Spleen (tissue), 11 donors: ENCODE measurements around the gene ANKRD35. TPM values are rescaled to one million over a fixed set of nuclear protein-coding genes. Genes with fewer than 3 reads are reported as not detected.

Experiments used
- DNase-seq: peaks from one replicate; pipeline ENCODE4 v3.0.0-alpha.2; 2020
- H3K27ac ChIP-seq, 8 donors: fragments of 200-600 bp; sonication (generic) in 7 of 8; 1 replicate in 4 of 8; 2 replicates in 4 of 8; pipeline versions ENCODE4 v1.5.0 to v1.8.0; 2016 to 2021; ENCODE audit warnings: inconsistent platforms in 4 of 8, mild to moderate bottlenecking in 4 of 8, moderate library complexity in 1 of 8
- H3K27me3 ChIP-seq, 7 donors: fragments of 200-600 bp; sonication (generic) in 6 of 7; replicated peaks in 1 of 7; 1 replicate in 4 of 7; 2 replicates in 3 of 7; pipeline versions ENCODE4 v1.5.0 to v1.8.0; 2016 to 2021; ENCODE audit warnings: inconsistent platforms in 3 of 7, mild to moderate bottlenecking in 1 of 7
- H3K36me3 ChIP-seq, 6 donors: fragments of 200-600 bp; sonication (generic) in 5 of 6; 1 replicate in 4 of 6; 2 replicates in 2 of 6; pipeline versions ENCODE4 v1.5.0 to v1.8.0; 2016 to 2021; ENCODE audit warnings: inconsistent platforms in 2 of 6
- H3K4me1 ChIP-seq, 6 donors: fragments of 200-600 bp; sonication (generic) in 5 of 6; 1 replicate in 3 of 6; 2 replicates in 3 of 6; pipeline versions ENCODE4 v1.5.0 to v1.8.0; 2016 to 2021; ENCODE audit warnings: inconsistent platforms in 3 of 6
- H3K4me3 ChIP-seq, 8 donors: fragments of 200-600 bp; sonication (generic) in 7 of 8; 1 replicate in 4 of 8; 2 replicates in 4 of 8; pipeline versions ENCODE4 v1.5.0 to v1.8.0; 2016 to 2021; ENCODE audit warnings: inconsistent platforms in 4 of 8, mild to moderate bottlenecking in 4 of 8, moderate library complexity in 2 of 8
- H3K9me3 ChIP-seq, 8 donors: fragments of 200-600 bp; sonication (generic) in 7 of 8; 1 replicate in 4 of 8; 2 replicates in 4 of 8; pipeline versions ENCODE4 v1.5.0 to v1.8.0; 2016 to 2021; ENCODE audit warnings: inconsistent platforms in 4 of 8
- POLR2A ChIP-seq, 3 donors: fragments of 450-650 bp; IDR thresholded peaks; one replicate each; pipeline ENCODE4 v1.5.1; 2017; ENCODE audit warnings: antibody characterized with exemption in 3 of 3, mild to moderate bottlenecking in 1 of 3
- POLR2AphosphoS5 ChIP-seq, 3 donors: sonication (generic); formaldehyde crosslinking; IDR thresholded peaks; one replicate each; pipeline ENCODE4 v1.5.1; 2017; ENCODE audit warnings: antibody characterized with exemption in 3 of 3
- WGBS, 5 donors: extraction: QIAGEN DNeasy Blood & Tissue Kit in 3 of 5; methylation state at CpG; one replicate each; pipeline versions ENCODE4 v1.1.5 to v1.1.7; 2013 to 2018; 5-methylcytosine and 5-hydroxymethylcytosine counted together
- intact Hi-C: fragments of 100-400 bp; cut with DNase I; formaldehyde crosslinking; loops from one replicate; pipeline ENCODE4 v1.15.0; 2023; ENCODE audit warnings: low total_unique reads
- polyA plus RNA-seq, 3 donors: library from polyadenylated mRNA; stranded (reverse); fragments of 200-250 nt; gene quantifications; one replicate each; pipeline ENCODE4 v1.2.1, GENCODE V29; 2013
- total RNA-seq, 7 donors: library from RNA; depleted of rRNA in 3 of 7; stranded (reverse); fragments of >200 nt in 3 of 7; fragmentation: NEBNext Ultra II Directional in 4 of 7; extraction: Animal tissue kit (Norgen Biotek cat#: 25700) in 4 of 7; gene quantifications; one replicate each; pipeline versions ENCODE4 v1.1.0 to v1.2.1, GENCODE V29; 2016 to 2021
- TF ChIP-seq, protein P1 (sequence below), 11 experiments: fragments of 200-600 bp in 7 of 11; fragments of 450-650 bp in 4 of 11; sonication (generic) in 4 of 11; IDR thresholded peaks in 8 of 11; conservative IDR thresholded peaks in 3 of 11; 1 replicate in 7 of 11; 2 replicates in 4 of 11; pipeline versions ENCODE4 v1.4.0 to v1.8.0; 2016 to 2021; ENCODE audit warnings: antibody characterized with exemption in 11 of 11, inconsistent platforms in 4 of 11, mild to moderate bottlenecking in 1 of 11
- donor health status: healthy with polysubstance abuse.
- donor health status: DM: no; HTN: no; CAD: no; lungs with moderate emphysema.
- donor health status: DM: no; HTN: no; CAD: no.
- donor health status: Bipolar disorder and iron deficiency.
- donor health status: healthy.
- donor health status: DM: no; HTN: no; CAD: no.
- donor health status: DM: yes; HTN: yes; CAD: no.

The ANKRD35 gene
- total and polyA plus RNA-seq, 10 donors = 0.26 to 1.3 (median 0.49) TPM

DNA sequence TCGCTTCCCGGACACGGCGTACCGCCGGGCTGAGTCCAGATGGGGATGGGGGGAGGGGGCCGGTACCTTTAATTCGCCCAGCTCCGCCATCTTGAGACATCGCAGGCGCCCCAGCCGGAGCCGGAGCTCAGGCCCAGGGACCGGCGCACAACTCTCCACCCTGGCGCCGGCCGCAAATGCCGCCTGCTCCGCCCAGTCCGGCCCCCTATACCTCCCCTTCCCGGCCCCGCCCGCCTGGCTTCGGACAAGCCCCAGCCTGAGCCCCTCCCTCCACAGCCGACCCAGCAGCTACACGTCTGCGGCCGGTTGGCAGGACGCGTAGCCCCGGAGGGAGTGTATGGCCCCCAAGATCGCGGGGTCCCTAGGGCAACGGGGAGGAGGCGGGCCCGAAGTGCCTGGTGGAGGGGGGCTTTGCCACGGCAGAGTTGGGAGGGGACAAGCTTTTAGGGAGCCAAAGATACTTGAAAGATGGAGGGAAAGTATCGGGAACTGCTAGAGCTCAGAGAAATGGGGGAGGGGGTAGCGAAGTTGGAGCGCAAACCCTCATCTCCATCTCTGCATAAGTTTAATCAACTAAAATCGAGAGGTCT lies 26.7 kb downstream of the ANKRD35 start, which contains the start of gene PIAS3:
Gene PIAS3 (minus strand): TSS at position 181 of the 590 bp plus-strand sequence. CDS start 91 bp downstream, at position 90.
- TF ChIP-seq POLR2A (IDR thresholded peaks at IDR 0.05) (peak in 1 of 3 donors; percentile 63), POLR2AphosphoS5 (IDR thresholded peaks at IDR 0.05) (peak; percentile 82 to 94 (median 94))
- TF ChIP-seq, protein P1, sequence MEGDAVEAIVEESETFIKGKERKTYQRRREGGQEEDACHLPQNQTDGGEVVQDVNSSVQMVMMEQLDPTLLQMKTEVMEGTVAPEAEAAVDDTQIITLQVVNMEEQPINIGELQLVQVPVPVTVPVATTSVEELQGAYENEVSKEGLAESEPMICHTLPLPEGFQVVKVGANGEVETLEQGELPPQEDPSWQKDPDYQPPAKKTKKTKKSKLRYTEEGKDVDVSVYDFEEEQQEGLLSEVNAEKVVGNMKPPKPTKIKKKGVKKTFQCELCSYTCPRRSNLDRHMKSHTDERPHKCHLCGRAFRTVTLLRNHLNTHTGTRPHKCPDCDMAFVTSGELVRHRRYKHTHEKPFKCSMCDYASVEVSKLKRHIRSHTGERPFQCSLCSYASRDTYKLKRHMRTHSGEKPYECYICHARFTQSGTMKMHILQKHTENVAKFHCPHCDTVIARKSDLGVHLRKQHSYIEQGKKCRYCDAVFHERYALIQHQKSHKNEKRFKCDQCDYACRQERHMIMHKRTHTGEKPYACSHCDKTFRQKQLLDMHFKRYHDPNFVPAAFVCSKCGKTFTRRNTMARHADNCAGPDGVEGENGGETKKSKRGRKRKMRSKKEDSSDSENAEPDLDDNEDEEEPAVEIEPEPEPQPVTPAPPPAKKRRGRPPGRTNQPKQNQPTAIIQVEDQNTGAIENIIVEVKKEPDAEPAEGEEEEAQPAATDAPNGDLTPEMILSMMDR (IDR thresholded peaks at IDR 0.05 in 8 of 11, conservative IDR thresholded peaks at IDR 0.05 in 3 of 11) = no peak
- Histone ChIP-seq H3K27ac (peak within 1 kb of the TSS; percentile 84 to 96 (median 90)), H3K4me3 (peak within 1 kb of the TSS; percentile 65 to 93 (median 86)), H3K27me3 (peaks cover 0 to 3% (median 0%) of the 10 kb centered on the region in 7 donors), H3K36me3 (peaks cover 0 to 29% (median 26%) of the 10 kb centered on the region in 6 donors), H3K4me1 (peaks cover 3 to 27% (median 15%) of the 10 kb centered on the region in 6 donors), H3K9me3 (no peaks in the 10 kb centered on the region)
- intact Hi-C loops = no loop called here
- 0 to 2% (median 0%) methylated on average over 18 to 42 of the region's 42 CpGs for WGBS, 5 donors
- peak; percentile 99 for DNase-seq

DNA sequence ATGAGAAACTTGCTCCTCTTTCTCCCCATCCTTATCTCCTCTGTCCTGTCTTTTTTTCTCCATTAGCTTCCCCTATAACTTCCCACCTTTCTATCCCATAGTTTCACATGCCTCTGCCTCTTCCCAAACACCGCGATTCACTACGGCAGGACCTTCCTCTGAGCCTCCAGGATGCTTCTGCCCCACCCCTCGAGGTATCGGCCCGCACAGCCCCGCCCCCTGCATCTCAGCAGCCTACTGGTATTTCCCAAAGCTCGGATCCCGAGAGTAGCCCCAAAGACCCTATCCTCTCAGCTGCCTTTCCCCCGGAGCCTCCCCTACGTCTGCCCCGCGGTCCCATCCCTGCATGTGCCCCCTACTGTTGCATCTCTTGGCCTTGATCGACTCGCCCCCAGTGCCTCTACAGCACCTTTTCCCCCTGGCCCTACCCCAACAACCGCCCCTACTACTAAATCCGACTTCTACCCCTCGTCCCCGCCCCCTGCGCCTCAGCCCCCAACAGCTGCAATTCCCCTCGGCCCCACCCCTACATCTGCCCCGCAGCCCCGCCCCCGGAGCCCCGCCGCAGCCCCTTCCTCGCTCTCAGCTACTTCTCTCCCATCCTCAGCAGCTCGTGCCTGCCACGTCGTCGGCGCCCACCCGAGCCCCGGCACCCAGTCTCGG lies 27.3 kb downstream of the ANKRD35 start:
- H3K4me1 ChIP-seq = peaks cover 3 to 27% (median 15%) of the 10 kb centered on the region in 6 donors
- H3K4me3 ChIP-seq = peak overlapping the region; percentile 65 to 93 (median 86)
- intact Hi-C loops = no loop called here
- DNase-seq = peak; percentile 88
- H3K9me3 ChIP-seq = no peaks in the 10 kb centered on the region
- 0 to 2% (median 1%) methylated on average over 33 to 35 of the region's 35 CpGs for WGBS, 5 donors
- H3K36me3 ChIP-seq = peaks cover 0 to 35% (median 32%) of the 10 kb centered on the region in 6 donors
- H3K27me3 ChIP-seq = no peaks in the 10 kb centered on the region
- H3K27ac ChIP-seq = peak overlapping the region; percentile 84 to 96 (median 90)
- TF ChIP-seq, protein P1 (IDR thresholded peaks at IDR 0.05 in 8 of 11, conservative IDR thresholded peaks at IDR 0.05 in 3 of 11) = no peak
- TF ChIP-seq POLR2A (IDR thresholded peaks at IDR 0.05) (no peak), POLR2AphosphoS5 (IDR thresholded peaks at IDR 0.05) (no peak)

DNA sequence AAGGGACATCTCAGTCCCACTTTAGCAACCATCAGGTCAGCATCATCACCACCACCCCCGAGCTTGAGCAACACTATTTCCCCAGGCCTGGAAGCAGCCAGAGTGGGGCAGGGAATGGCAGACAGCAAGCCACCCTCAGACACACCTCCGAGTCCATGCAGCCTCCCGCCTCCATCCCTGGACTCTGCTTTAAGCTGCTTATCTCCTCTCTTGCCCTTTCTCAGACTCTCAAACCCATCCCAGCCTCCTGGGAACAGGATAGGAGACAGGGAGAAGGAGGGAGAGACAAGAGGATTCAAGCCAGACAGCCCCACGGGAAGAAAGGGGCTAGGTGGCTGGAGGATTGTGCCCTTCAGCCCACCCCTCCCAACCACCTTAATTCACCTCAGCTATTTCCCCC lies 28.5 kb downstream of the ANKRD35 start:
- intact Hi-C loops = no loop called here
- TF ChIP-seq, protein P1 (IDR thresholded peaks at IDR 0.05 in 8 of 11, conservative IDR thresholded peaks at IDR 0.05 in 3 of 11) = no peak
- no peak for TF ChIP-seq POLR2A (IDR thresholded peaks at IDR 0.05)
- TF ChIP-seq POLR2AphosphoS5 (IDR thresholded peaks at IDR 0.05) = no peak
- H3K27me3 ChIP-seq = no peaks in the 10 kb centered on the region
- H3K9me3 ChIP-seq = no peaks in the 10 kb centered on the region
- H3K36me3 ChIP-seq = peaks cover 0 to 47% (median 41%) of the 10 kb centered on the region in 6 donors
- WGBS, 5 donors = 69 to 92% (median 80%) methylated on average over 3 to 4 of the region's 4 CpGs
- no peak overlapping the region for H3K4me3 ChIP-seq
- DNase-seq = no peak
- H3K4me1 ChIP-seq = peaks cover 3 to 27% (median 15%) of the 10 kb centered on the region in 6 donors
- H3K27ac ChIP-seq = no peak overlapping the region

DNA sequence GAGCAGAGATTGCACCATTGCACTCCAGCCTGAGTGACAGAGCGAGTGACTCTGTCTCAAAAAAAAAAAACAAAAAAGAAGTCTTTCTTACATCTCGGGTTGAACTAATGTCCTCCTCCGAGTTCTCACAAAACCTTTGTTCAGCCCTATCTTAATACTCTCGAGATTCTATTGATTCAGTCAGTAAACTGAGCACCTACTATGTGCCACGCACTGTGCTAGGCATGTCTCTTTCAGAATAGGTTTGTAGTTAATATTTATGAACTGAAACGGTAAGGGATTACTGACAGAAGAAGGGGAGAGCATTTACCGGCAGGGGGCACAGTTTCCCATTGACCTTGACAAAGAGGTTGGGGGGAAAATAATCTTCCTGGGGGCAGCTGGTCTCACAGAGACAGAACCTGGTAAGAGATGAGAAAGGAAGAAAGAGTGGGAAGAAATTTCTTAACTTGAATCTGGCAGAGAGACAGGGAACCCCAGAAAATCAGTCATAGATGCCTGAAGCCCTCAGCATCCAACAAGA lies 30.2 kb downstream of the ANKRD35 start:
- peaks cover 4 to 64% (median 52%) of the 10 kb centered on the region in 6 donors for H3K36me3 ChIP-seq
- H3K27ac ChIP-seq = no peak overlapping the region
- DNase-seq = no peak
- H3K9me3 ChIP-seq = no peaks in the 10 kb centered on the region
- TF ChIP-seq, protein P1 (IDR thresholded peaks at IDR 0.05 in 8 of 11, conservative IDR thresholded peaks at IDR 0.05 in 3 of 11) = peak in 2 of 11 experiments; percentile 14 to 16
- TF ChIP-seq POLR2AphosphoS5 (IDR thresholded peaks at IDR 0.05) = no peak
- H3K4me1 ChIP-seq = peaks cover 3 to 27% (median 15%) of the 10 kb centered on the region in 6 donors
- H3K4me3 ChIP-seq = no peak overlapping the region
- intact Hi-C loops = no loop called here
- no peaks in the 10 kb centered on the region for H3K27me3 ChIP-seq
- WGBS, 5 donors = 85 to 93% (median 89%) methylated on average over 7 of the region's 7 CpGs
